GM06990 (cell line): ENCODE measurements around the gene UVSSA.
"Not testable (repeated sequence)": the region's sequence is repeated elsewhere in the genome, so short reads cannot be mapped to it uniquely, and the experiment has no call there.

Source experiments
- DNase-seq: peaks from one replicate; pipeline ENCODE4 v3.0.0-alpha.2; 2011; ENCODE audit not compliant: insufficient read length; ENCODE audit errors: extremely low read depth
- H3K27me3 ChIP-seq: replicated peaks from 2 replicates; pipeline ENCODE4 v1.6.0; 2011; ENCODE audit warnings: low read length; ENCODE audit not compliant: control insufficient read depth, insufficient read depth
- H3K36me3 ChIP-seq: 2 replicates; pipeline ENCODE4 v1.5.1; 2011; ENCODE audit warnings: low read length; ENCODE audit not compliant: control insufficient read depth, insufficient read depth
- H3K4me3 ChIP-seq: replicated peaks from 2 replicates; pipeline ENCODE4 v1.5.1; 2011; ENCODE audit warnings: low read depth, mild to moderate bottlenecking, control low read depth, low read length
- TF ChIP-seq, protein P1 (sequence below): IDR thresholded peaks from 2 replicates; pipeline ENCODE4 v1.5.1; 2011; ENCODE audit warnings: low read length, control low read depth, mild to moderate bottlenecking, inconsistent platforms; ENCODE audit not compliant: insufficient read depth, poor library complexity, severe bottlenecking

Gene UVSSA

DNA sequence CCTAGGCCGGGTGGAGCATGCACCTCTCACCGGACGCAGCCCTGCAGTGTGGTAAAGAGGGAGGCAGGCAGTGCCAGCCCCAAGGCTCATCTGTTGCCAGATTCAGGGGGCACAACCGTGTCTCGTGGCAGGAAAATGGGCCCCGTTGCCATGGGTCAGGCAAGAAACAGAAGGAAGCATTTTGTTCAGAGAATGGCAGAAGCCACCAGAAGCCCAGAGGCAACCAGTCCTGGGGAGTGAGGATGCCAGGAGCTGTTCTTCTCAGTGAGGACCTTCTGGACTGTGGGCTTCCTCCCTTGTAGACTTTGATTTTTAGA, 12.5 kb upstream of the UVSSA start:
- H3K36me3 ChIP-seq, result peaks cover 42% of the 10 kb centered on the region
- no peaks in the 10 kb centered on the region for H3K27me3 ChIP-seq
- DNase-seq, result no peak
- no peak overlapping the region for H3K4me3 ChIP-seq
- TF ChIP-seq, protein P1, sequence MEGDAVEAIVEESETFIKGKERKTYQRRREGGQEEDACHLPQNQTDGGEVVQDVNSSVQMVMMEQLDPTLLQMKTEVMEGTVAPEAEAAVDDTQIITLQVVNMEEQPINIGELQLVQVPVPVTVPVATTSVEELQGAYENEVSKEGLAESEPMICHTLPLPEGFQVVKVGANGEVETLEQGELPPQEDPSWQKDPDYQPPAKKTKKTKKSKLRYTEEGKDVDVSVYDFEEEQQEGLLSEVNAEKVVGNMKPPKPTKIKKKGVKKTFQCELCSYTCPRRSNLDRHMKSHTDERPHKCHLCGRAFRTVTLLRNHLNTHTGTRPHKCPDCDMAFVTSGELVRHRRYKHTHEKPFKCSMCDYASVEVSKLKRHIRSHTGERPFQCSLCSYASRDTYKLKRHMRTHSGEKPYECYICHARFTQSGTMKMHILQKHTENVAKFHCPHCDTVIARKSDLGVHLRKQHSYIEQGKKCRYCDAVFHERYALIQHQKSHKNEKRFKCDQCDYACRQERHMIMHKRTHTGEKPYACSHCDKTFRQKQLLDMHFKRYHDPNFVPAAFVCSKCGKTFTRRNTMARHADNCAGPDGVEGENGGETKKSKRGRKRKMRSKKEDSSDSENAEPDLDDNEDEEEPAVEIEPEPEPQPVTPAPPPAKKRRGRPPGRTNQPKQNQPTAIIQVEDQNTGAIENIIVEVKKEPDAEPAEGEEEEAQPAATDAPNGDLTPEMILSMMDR, result no peak

DNA sequence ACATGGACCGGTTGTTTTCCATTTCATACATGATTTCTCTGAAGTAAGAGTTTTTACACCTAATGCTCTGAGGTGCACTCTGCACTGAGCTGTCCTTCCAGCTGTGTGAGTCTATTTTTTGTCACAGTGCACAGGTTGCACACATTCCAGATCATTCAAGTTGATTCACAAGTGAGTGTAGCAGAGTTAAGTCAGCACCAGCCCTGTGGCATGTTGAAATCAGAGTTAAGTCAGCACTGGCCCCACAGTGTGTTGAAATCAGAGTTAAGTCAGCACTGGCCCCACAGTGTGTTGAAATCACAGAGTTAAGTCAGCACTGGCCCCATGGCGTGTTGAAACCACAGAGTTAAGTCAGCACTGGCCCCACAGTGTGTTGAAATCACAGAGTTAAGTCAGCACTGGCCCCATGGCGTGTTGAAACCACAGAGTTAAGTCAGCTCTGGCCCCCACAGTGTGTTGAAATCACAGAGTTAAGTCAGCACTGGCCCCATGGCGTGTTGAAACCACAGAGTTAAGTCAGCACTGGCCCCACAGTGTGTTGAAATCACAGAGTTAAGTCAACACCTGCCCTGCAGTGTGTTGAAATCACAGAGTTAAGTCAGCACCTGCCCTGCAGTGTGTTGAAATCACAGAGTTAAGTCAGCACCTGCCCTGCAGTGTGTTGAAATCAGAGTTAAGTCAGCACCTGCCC, 11.7 kb upstream of the UVSSA start:
- H3K27me3 ChIP-seq, DNase-seq, H3K4me3 ChIP-seq: not testable (repeated sequence)
- H3K36me3 ChIP-seq, result peaks cover 46% of the 10 kb centered on the region

DNA sequence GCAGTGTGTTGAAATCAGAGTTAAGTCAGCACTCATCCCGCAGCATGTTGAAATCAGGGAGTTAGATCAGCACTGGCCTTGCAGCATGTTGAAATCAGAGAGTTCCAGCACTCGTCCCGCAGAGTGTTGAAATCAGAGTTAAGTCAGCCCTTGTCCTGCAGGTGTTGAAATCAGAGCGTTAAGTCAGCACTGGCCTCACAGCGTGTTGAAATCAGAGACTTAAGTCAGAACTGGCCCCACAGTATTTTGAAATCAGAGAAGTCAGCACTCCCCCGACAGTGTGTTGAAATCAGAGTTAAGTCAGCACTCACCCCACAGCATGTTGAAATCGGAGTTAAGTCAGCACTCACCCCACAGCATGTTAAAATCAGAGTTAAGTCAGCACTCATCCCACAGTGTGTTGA, 10.9 kb upstream of the UVSSA start:
- DNase-seq, result no peak
- TF ChIP-seq, protein P1, result no peak
- H3K4me3 ChIP-seq, result no peak overlapping the region
- peaks cover 49% of the 10 kb centered on the region for H3K36me3 ChIP-seq
- no peaks in the 10 kb centered on the region for H3K27me3 ChIP-seq

DNA sequence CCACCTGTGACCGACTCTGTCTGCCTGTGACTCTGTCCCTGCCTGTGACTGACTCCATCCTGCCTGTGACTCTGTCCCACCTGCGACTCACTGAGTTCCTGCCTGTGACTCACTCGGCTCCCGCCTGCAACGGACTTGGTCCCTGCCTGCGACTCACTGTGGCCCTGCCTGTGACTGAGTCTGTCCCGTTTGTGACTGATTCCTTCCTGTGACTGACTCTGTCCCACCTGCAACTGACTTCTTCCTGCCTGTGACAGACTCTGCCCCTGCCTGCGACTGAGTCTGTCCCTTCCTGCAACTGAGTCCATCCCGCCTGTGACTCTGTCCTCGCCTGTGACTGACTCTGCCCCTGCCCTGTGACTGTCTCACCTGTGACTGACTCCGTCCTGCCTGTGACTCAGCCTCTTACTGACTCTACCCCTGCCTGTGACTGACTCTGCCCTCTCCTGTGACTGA, 9.6 kb upstream of the UVSSA start:
- TF ChIP-seq, protein P1, result no peak
- no peak overlapping the region for H3K4me3 ChIP-seq
- DNase-seq, result no peak
- H3K27me3 ChIP-seq, result no peaks in the 10 kb centered on the region
- H3K36me3 ChIP-seq, result peaks cover 47% of the 10 kb centered on the region

DNA sequence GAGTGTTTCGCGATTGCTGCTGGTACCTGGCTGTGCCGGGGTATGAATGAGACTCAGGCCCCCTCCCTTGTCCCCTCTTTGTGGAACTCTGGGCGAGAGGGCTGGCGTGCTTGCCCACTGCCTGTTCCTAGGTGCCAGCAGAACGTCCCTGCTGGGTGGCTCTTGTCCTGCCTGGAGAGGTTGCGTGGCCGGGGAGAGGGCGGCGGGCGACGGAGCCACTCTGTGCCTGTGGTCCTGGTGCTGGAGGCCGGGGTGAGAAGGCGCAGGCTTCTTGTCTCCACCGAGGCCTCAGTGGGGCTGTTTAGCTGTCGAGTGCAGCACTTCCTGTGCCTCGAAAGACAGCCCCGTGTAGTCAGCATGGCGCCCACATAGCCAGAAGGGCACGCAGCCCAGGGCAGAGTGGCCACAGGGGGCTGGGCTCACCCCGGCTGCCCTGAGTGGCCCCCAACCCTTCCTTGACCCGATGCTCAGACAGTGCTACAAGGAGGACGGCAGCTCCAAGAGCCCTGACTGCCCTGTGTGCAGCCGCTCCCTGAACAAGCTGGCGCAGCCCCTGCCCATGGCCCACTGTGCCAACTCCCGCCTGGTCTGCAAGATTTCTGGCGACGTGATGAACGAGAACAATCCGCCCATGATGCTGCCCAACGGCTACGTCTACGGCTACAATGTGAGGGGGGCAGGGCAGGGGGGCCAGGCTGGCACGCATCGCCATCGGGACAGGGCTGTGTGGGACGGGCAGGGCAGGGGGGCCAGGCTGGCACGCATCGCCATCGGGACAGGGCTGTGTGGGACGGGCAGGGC, 8.9 kb upstream of the UVSSA start:
- no peaks in the 10 kb centered on the region for H3K27me3 ChIP-seq
- TF ChIP-seq, protein P1, result no peak
- H3K4me3 ChIP-seq, result no peak overlapping the region
- DNase-seq, result no peak
- H3K36me3 ChIP-seq, result peaks cover 44% of the 10 kb centered on the region

DNA sequence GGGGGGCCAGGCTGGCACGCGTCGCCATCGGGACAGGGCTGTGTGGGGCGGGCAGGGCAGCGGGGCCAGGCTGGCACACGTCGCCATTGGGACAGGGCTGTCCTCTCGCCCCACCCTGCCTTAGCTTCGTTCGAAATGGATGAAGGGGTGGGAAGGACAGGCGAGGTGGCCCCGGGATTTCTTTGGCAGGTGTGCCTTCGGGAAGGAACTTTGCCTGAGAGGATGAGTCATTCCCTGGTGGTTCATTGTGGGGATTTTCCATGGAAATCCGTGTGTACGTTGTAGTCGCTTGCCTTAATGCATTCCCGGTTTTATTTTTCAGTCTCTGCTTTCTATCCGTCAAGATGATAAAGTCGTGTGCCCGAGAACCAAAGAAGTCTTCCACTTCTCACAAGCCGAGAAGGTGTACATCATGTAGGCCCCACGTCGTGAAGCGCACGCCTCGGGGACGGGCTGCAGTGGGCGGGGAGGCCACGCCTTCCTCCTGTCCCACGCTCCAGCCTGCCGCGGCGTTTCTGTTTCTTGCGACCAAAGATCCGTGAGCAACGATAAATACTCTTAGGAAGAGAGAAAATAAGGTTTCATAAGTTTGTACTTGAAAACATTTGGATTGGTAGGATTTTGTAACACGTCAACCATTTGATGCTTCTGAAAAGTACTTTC, 8.1 kb upstream of the UVSSA start:
- TF ChIP-seq, protein P1, result no peak
- H3K36me3 ChIP-seq, result peaks cover 42% of the 10 kb centered on the region

More for the DNA sequence above, 8.1 kb upstream of the UVSSA start:
- Histone ChIP-seq H3K27me3 (no peaks in the 10 kb centered on the region), H3K4me3 (no peak overlapping the region)
- no peak for DNase-seq
